Keratinocyte (primary cell): ENCODE data around the gene PPP2R5B.

ENCODE experiments used
- EZH2 ChIP-seq: IDR thresholded peaks from one replicate; pipeline ENCODE4 v1.6.1; 2012; ENCODE audit warnings: inconsistent platforms, mild to moderate bottlenecking, low read length, moderate library complexity
- TF ChIP-seq, protein P1 (sequence below), 3 experiments: IDR thresholded peaks in 1 of 3; conservative IDR thresholded peaks in 1 of 3; optimal IDR thresholded peaks in 1 of 3; 2 replicates in 2 of 3; 3 replicates in 1 of 3; pipeline versions ENCODE3 to v1.5.1; 2011; ENCODE audit warnings: low read length in 3 of 3, mild to moderate bottlenecking in 3 of 3, moderate library complexity in 2 of 3, control low read depth in 1 of 3, inconsistent platforms in 1 of 3; ENCODE audit not compliant: insufficient read depth in 2 of 3; ENCODE audit errors: extremely low read depth in 1 of 3

DNA sequence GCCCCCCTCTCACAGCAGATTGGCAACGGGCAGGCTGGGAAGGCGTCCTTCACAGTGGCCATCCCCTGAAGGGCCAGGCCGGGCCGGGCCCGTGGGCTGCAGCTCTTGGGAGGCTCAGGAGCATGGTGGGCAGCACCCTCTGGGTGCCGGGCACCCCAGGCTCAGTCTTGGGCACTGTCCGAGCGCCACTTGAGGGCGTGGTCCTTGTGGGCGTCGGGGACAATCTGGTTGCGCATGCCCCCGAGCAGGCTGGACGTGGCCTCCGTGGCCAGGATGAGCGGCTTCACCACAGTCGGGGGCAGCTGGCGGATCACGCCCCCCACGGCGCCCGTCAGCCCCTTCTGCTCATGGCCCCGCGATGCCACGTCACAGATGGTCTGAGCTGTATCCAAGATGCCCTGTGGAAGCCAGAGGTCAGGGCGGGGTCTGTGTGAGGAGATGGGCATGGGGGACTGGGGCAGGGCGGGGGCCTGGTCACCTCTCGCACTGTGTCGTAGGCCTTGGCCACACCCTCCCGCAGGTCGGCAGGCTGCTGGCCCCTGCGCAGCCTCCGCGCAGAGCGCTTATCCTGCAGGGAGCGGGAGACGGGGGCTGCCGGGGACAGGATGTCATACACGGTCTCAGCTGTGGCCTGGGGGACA, 29.6 kb upstream of the PPP2R5B start:
- TF ChIP-seq, protein P1, sequence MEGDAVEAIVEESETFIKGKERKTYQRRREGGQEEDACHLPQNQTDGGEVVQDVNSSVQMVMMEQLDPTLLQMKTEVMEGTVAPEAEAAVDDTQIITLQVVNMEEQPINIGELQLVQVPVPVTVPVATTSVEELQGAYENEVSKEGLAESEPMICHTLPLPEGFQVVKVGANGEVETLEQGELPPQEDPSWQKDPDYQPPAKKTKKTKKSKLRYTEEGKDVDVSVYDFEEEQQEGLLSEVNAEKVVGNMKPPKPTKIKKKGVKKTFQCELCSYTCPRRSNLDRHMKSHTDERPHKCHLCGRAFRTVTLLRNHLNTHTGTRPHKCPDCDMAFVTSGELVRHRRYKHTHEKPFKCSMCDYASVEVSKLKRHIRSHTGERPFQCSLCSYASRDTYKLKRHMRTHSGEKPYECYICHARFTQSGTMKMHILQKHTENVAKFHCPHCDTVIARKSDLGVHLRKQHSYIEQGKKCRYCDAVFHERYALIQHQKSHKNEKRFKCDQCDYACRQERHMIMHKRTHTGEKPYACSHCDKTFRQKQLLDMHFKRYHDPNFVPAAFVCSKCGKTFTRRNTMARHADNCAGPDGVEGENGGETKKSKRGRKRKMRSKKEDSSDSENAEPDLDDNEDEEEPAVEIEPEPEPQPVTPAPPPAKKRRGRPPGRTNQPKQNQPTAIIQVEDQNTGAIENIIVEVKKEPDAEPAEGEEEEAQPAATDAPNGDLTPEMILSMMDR (optimal IDR thresholded peaks at IDR 0.05 in 1 of 3, IDR thresholded peaks at IDR 0.05 in 1 of 3, conservative IDR thresholded peaks at IDR 0.05 in 1 of 3; ENCODE audit: extremely low read depth in 1 of 3, insufficient read depth in 2 of 3, low read length in 3 of 3), result no peak
- TF ChIP-seq EZH2, result no peak
